AG04449 (cell line): ENCODE data around the gene RIMS4.

Source experiments
- CTCF ChIA-PET: fragments of 350-600 bp; formaldehyde crosslinking; extraction: SDS; loops from one replicate; lab custom pipeline; 2021; ENCODE audit warnings: antibody characterized with exemption; lab: Yijun Ruan, JAX
- POLR2A ChIA-PET: fragments of 400-600, 350-600 bp; formaldehyde crosslinking; extraction: SDS; loops from one replicate; lab custom pipeline; 2020; ENCODE audit warnings: antibody characterized with exemption, inconsistent platforms; lab: Yijun Ruan, JAX
- DNase-seq: peaks from one replicate; pipeline ENCODE4 v3.0.0-alpha.2; 2010; ENCODE audit warnings: low read depth, low spot score
- H3K4me3 ChIP-seq: 2 replicates; pipeline ENCODE4 v1.5.1; 2011; ENCODE audit warnings: low read depth, mild to moderate bottlenecking, control low read depth, low read length
- CTCF ChIP-seq: IDR thresholded peaks from one replicate; pipeline ENCODE4 v1.5.1; 2011; ENCODE audit warnings: mild to moderate bottlenecking, moderate library complexity, low read length, control low read depth, inconsistent platforms; ENCODE audit not compliant: insufficient read depth; ENCODE audit errors: missing control alignments

RIMS4 gene

GRCh38 chr20:44785768-44786167 is 24.6 kb downstream of the RIMS4 start:
- DNase-seq, result no peak
- POLR2A ChIA-PET, result interaction anchor here (0.6 kb wide), 1 partner anchor 99 kb away, joined by 3 read pairs; no protein-coding TSS in a partner anchor

GRCh38 chr20:44784688-44785087 is 25.7 kb downstream of the RIMS4 start:
- CTCF ChIA-PET, result interaction anchor here (0.5 to 1.2 kb wide), 2 partner anchors 37 to 44 kb away, joined by 3 read pairs; no protein-coding TSS in a partner anchor

More at GRCh38 chr20:44785768-44786167, 24.6 kb downstream of the RIMS4 start:
- no peak overlapping the region for H3K4me3 ChIP-seq
- CTCF ChIA-PET, result interaction anchor here (0.5 to 2.5 kb wide), 2 partner anchors 38 to 995 kb away, joined by 3 to 6 read pairs; no protein-coding TSS in a partner anchor
- TF ChIP-seq CTCF, result peak; percentile 4

GRCh38 chr20:44781791-44782190 is 28.6 kb downstream of the RIMS4 start:
- CTCF ChIA-PET, result interaction anchor here (1.4 kb wide), 1 partner anchor 34 kb away, joined by 3 read pairs; no protein-coding TSS in a partner anchor
- H3K4me3 ChIP-seq, result no peak overlapping the region
- no peak for DNase-seq
- POLR2A ChIA-PET, result no interaction called here
- no peak for TF ChIP-seq CTCF

More at GRCh38 chr20:44784688-44785087, 25.7 kb downstream of the RIMS4 start:
- POLR2A ChIA-PET, result no interaction called here
- no peak overlapping the region for H3K4me3 ChIP-seq
- TF ChIP-seq CTCF, result no peak
- no peak for DNase-seq

- no peak for DNase-seq
- CTCF ChIA-PET, result interaction anchor here (1.4 kb wide), 1 partner anchor 33 kb away, joined by 3 read pairs; no protein-coding TSS in a partner anchor
- POLR2A ChIA-PET, result no interaction called here
- no peak for TF ChIP-seq CTCF
- H3K4me3 ChIP-seq, result no peak overlapping the region
Measured at GRCh38 chr20:44781118-44781517, 29.2 kb downstream of the RIMS4 start.

GRCh38 chr20:44780226-44780625 is 30.1 kb downstream of the RIMS4 start:
- no peak for TF ChIP-seq CTCF
- ChIA-PET POLR2A (no interaction called here), CTCF (no interaction called here)
- DNase-seq, result no peak
- H3K4me3 ChIP-seq, result no peak overlapping the region

- ChIA-PET CTCF (no interaction called here), POLR2A (no interaction called here)
- no peak for DNase-seq
- H3K4me3 ChIP-seq, result no peak overlapping the region
- no peak for TF ChIP-seq CTCF
Measured at GRCh38 chr20:44776980-44777379, 33.4 kb downstream of the RIMS4 start.
